ELR (cell line): ENCODE data around the gene DFFB.
A peak's percentile ranks its signal among the peaks of the same experiment; 100 is the strongest.

Experiments
- DNase-seq: peaks from one replicate; pipeline ENCODE4 v3.0.0-alpha.2; 2015; ENCODE audit warnings: low read depth

The DFFB gene

DNA sequence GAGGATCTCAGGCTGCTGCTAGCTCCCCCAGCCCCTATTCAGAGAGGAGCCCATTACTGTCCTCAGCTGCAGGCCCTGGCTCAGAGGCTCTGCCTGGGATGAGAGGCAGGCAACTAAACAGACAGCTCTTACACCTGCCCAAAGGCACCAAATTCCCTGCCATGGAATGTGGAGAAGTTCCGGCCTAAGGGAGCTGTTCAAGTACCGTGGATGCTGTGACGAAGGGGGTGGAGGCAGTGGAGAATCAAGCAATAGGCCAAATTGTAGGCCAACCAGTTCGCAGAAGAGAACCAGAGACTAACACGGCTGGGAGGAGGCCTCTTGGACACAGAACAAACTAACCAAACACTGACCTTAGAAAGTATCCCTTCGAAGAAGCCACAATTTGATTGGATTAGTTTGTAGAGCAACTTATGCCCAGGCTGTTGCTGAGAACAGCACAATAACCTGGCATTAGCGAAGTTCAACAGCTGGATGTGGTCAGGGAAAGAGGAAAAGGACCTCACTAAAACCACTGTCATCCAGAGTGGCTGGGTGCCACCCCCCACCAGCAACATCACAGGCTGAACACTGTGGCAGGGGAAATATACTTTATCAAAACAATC lies 39.2 kb downstream of the DFFB start:
- DNase-seq: no peak

DNA sequence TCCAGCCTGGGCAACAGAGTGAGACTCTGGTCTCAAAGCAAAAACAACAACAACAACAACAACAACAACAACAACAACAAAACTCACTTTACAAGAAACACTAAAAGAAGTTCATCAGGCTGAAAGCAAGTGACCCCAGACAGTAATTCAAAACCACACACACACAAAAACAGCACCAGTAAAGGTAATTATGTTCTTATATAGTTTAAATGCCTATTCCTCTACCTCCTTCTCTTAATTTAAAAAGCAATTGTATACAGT lies 41.1 kb downstream of the DFFB start:
- DNase-seq: no peak

DNA sequence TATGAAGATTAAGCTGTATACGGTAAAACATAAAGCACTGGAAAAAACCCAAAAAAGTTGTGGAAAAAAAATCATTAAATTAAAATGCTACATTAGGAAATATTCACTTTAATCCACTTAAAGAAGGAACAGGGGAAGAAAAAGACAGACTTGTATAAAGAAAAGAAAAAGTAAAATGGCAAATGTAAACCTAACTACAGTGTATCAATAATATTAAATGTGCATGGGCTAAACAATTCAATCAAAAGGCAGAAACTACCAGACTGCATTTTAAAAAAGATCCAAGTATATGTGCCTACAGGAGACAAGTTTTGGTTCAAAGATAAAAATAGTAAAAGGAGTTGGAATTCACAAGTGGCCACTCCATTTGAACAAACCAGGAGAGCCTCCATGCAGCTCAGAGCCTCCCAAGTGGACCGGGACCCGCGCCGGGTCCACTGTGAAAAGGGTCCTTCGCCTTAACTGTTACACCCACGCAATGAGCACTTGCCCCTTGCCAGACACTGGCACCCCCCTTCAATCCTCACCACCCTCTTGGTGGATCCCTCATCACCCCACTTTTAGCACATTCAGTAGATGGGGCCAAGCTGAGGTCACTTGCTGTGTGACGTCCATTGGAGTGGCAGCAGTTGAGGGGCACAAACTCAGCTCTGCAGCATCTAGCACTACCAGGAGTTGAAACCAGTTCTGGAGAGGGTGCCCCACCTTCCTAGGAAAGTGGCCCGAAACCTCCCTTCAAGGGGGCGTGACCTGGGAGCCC lies 41.9 kb downstream of the DFFB start:
- peak; percentile 50 for DNase-seq

DNA sequence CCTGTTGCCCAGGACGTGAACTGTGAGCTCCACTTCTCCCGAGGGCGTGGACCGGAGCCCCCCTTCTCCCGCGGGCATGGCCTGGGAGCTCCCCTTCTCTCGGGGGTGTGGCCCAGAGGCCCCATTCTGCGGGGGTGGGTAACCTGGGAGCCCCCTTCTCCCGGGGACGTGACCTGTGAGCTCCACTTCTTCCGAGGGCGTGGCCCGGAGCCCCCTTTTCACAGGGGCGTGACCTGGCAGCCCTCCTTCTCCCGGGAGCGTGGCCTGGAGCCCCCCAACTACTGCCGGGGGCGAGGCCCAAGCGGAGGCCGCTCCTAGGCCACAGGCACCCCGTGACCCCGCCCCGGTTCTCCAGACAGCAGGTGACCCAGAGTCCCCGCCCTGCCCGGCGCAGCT lies 42.5 kb downstream of the DFFB start:
- no peak for DNase-seq

DNA sequence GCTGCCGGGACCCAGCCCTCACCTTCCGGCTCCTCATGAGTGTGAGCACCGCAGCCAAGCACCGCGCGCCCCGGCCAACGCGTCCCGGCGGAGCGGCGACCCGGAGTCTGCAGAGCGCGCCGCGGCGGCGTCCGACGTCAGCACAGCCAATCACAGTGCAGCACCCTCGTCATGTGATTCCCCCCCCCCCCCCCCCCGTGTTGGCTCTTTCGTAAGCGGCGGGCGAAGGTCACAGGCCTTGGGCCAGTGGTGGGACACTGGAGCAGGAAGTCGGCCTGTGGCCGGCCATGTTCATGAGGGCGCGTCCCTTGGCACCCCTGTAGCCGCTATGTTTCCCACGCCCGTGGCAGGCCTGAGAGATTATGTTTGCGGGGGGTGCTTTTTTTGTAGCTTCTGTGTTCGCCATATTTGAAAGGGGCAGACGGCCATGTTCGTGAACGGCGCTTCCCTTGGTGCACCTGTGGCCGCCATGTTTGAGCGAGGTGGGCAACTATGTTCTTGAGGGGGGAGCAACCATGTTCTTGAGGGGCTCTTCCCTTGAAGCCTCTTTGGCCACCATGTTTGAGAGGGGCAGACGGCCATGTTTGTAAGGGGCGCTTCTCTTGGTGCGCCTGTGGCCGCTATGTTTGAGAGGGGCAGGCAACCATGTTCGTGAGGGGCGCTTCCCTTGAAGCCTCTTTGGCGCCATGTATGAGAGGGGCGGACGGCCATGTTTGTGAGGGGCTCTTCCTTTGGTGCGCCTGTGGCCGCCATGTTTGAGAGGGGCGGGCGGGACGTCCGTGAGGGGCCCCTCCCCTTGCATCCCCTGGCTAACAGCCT lies 43.1 kb downstream of the DFFB start, which contains the start of gene C1orf174:
Gene C1orf174 (minus strand): TSS at position 123 of the 819 bp plus-strand sequence. CDS start 86 bp downstream, at position 37.
- DNase-seq: peak; percentile 94

DNA sequence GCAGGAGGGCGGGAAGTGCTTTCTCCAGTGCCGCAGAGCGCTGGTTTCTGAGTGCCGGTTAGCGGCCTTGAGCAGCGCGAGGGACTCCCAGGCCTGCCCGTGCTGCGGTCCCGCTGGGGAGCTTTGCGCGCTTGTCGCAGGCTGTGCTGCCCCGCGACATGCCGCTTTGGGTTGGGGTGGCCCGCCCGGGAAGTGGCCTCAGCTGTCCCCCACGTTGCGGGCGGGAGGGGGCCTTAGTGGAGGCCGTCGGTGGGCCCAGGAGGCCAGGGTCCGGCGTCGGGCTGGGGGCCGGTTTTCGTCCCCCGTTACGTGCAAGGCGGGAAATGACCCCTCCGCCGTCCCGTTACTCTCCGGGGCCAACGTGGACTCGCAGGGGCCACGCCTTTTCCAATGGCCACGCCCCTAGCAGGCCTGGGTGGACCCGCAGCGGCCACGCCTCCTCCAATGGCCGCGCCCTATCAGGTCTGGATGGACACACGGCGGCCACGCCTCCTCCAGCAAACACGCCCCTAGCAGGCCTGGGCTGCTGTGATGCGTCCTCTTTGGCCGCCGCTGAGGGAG lies 43.8 kb downstream of the DFFB start:
- DNase-seq: peak; percentile 94

DNA sequence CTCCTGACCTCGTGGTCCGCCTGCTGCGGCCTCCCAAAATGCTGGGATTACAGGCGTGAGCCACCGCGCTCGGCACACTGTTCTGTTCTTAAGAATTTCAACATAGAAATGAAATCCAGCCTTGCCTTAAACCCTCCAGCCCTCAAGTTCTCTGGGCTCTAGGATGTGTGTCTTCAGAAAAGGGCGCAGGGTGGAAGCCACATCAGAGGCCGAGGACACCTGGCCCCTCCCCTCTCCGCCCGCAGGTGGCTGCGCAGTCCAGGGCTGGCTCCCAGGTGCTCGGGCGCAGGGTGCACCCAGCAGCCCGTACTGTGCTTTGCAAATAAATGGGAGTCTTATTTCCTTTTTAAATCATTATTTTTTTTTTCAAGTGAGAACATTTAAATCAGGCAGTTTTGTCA lies 44.8 kb downstream of the DFFB start:
- no peak for DNase-seq

DNA sequence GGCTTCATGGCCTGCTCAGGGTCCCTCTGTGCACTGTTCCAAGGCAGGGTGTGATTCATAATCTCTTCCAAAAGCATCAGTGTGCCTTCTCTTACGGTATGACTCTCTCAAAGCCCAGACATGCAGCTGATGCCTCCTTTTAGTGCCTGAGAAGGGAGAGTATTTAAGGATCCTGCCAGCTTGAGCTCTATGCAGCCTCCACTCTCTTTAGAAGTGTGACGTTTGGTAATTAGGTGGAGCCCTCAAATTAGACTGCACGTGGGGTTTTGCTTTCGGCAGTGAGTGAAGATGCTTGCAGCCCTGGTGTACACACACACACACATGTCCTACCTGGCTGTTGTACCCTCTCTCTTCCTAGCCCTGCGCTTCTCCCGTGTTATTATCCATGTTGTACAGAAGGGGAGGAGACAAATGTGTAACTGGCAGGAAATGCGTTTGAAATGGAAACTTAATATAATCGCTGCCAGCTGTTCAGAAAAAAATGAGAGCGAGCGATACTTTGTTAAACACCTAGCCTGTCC lies 45.4 kb downstream of the DFFB start:
- no peak for DNase-seq

DNA sequence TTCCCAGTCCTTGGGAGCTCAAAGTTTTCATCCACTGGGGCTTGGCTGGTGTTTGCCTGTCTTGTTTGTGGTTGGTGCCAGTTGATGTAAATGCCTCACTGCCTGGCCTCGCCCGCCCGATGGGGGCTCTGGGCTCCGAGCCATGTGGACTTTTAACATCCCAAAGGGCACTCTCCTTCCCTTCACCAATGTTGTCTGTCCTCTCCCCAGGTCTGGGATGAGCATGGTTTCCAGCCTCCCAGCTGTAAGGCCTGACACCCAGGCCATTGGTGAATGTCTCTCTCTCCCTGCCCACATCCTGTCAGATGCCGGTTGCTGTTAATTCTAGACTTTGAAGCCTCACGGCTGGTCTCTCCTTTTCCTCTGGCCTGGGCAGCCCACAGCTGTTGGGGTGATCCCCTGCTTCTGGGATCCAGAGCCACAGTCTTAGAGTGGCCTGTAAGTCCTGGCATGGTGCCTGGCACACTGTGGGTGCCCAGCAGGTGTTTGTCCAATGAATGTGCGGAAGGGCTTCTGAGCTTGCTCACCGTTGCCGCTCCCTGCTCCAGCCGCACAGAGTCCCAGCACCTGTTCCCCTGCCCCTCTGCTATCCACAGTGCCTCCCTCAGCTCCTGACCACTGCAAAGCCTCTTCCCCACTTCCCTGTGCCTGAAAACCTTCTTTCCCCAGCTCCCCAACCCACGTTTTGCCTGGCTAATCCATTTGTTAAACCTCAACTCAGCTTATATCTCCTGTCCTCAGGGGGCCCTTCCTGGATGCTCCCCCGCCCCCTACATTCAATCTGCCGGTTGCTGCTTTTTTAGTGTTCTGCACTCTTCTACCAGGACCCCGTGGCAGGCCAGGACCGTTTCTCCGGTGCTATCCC lies 46.1 kb downstream of the DFFB start:
- no peak for DNase-seq

DNA sequence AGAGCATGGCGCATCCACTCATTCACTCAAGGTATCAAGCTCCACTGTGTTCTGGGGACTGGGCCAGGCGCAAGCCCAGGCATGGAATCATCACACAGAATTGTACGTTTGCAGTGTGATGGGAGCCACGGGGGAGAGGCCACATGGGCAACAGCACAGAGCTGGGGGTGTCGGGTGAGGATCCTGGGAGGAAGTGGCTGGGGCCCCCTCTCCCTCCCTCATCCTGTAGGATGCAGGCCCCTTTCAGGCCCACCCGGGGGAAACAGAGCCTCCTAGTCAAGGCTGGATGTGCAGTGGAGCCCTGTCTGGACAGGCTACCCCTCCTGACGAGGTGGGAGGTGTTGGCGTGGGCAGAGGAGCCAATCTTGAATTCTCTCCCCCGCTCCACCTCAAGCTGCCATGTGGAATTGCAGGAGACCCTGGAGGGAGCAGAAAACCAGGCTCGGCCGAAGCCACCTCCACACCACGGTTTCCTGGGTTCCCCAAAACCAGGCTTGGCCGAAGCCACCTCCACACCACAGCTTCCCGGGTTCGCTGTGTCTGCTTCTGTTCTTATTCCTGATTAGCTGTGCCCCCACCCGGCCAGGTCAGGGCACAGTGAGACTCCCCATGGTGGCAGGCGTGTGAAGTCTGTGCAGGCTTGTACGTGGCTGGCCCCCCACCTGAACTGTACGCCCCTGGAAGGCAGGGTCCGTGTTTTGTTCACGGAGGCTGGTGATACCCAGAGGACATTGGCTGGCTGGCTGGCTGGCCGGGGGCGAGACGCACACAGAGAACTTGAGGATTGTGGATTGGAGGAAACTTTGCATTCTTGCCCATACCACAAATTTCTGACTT lies 46.9 kb downstream of the DFFB start:
- DNase-seq: no peak

DNA sequence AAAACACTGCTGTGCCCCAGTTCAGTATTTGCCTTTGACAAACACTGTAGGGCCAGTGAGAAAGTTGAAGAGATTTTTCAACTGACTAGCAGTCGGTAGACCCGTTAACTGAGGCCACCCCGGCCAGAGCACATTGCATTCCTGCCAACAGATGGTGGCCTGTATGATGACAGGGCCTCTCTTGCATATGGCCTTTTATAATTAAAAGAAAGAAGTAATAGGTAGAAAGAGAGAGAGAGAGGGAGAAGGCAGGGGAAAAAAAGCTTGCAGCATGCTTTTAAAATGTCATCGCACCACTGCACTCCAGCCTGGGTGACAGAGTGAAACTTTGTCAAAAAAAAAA lies 47.5 kb downstream of the DFFB start:
- no peak for DNase-seq

DNA sequence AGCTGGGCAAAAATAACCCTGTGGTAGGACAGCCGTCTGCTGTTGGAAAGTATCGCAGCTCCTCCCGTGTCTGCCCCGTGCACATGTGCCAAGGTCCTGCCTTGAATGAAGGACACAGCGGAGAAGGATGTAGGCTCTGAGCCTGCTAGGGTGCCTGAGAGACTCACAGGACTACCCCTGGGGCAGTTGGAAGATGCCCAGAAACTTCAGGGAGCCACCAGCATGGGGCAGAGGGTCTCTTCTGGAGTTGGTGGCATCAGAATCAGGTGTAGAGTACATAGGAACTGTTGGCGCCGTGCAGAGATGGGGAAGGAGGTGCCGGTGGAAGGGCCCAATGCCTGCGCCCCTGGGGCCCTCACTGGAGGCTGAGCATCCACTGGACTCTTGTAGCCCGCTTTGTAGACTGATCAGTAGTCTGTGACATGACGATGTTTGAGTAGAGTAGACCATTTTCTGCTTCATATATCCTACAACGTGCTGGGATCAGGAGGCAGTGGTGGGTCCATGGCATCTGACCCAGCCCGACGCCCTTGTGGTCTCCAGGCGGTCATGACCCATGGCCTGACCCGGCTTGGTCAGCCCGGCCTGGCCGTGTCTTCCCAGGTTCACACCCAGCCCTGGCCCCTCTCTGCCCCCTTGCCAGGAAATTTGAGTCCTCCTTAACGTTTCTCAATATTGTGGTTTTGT lies 48.1 kb downstream of the DFFB start:
- DNase-seq: no peak

DNA sequence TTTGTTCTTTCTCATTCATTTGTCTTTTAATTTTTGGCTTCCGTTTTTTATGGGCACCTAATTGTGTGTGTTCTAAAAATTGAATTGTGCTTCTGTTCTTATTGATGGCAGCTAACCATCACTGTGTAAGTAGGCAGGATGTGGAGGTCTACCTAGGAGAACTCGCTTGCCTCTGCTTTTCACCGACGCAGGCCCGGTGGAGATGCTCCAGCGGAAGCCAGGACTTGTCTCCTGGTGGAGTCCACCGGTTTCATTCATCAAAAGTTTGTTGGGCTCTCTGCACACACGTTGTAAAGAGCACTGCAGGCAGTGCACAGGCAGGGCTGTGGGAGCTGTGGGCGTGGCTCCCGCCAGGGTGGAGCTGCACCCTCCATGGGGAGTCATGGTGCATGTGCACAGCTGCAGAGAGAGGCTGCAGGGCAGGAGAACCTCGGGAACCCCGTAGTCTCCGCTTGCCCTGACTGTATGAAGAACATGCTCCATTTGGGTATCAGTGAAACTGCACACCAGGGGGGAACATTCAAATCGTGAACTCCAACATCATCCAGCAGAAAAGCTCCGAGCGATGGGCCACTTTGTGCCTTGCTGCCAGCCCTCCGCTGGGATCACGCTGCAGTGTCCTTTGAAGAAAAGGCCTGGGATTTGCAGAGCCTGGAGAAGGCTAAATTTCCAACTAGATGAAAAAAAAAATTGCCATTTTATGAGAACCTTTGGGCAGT lies 48.8 kb downstream of the DFFB start:
- no peak for DNase-seq

DNA sequence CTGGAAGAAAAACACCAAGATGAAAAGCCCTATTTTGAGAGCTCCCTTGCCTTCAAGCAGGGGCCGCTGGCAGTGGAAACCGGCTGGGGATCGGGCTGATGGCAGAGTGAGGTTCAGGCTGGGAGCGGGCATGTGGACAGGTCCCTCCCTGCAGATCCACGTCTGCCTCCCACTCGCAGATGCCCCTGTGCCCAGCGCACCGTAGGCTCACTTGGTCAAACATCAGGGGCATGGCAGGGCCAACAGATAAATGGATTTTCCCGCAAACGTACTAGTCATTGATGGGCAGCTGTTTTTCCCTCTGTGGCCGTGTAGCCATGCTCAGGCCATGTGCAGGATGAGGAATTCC lies 49.4 kb downstream of the DFFB start:
- DNase-seq: no peak

DNA sequence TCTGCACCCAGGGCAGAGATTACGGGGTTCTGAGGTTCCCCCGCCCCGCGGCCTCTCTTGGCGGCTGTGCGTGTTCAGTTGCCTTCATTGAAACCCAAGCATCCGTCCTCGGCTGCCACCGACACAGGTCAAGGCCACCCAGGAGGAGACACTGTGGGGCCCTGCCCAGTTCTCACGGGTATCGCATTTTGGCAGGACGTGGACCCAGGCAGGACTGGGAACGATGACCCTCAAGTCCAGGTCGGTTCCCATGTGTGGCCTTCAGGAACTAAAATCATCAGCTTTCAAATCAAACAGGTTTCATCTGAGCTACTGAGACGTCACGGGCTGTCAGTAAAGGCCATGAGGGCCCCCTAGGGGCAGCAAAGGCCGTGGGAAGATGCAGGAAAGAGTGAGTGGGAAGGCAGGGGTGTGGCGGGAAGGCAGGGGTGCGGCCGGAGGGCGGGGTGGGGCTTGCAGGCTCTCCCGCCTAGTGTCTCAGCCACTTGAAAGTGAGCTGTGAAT lies 49.8 kb downstream of the DFFB start:
- DNase-seq: no peak

DNA sequence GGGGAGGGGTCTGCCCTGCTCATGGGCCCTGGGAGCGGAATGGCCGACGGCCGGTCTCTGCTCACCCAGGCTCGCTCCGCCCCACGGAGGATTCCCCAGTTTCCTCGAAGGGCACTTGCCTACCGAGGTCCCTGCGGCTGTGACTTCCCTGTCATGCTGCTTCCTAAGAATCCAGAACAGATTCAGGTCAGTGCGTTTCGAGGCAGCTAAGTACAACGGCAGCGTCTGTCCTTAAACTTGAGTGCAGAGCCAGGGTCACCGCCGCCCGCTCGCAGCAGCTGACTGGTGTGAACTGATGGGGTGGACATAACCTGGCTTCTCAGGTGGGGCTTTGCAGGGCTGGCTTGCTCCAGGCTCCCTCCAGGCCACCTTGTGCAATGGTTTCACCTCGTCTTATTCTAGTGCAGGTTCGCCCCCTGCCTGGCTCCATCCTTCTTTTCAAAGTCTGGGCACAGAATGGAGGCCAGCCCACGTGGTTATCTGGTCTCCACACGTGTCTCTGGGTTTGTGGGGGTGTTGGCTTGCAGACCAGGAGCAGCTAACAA lies 50.4 kb downstream of the DFFB start:
- no peak for DNase-seq

DNA sequence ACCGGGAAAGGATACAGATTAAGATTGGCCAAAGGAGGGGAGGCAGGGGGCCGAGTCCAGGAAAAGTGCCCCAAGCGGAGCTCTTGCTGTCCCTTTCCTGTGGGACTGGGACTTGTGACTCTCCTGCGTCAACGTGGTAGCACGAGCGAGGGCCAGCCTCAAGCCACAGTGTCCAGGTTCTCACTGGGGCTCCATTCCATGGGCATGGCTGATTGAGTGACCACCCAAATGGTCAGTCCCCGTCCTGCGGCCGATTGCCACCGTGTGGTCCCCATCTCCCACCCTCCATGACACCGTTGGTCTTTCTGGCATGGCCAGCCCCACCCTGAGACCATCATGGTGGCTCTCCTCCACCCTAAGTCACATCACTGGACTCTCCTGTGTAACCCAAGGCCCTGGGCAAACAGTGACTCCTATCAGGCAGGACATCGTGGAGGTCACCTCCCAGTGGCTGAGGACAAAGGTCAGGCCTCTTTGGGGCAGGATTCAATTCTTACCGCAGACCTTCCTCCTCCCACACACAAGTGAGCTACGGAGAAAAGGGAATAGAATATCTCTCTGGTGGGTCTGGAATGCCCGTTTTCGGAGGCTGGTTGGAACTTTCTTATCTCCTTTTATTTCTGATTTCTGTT lies 51.7 kb downstream of the DFFB start:
- no peak for DNase-seq

DNA sequence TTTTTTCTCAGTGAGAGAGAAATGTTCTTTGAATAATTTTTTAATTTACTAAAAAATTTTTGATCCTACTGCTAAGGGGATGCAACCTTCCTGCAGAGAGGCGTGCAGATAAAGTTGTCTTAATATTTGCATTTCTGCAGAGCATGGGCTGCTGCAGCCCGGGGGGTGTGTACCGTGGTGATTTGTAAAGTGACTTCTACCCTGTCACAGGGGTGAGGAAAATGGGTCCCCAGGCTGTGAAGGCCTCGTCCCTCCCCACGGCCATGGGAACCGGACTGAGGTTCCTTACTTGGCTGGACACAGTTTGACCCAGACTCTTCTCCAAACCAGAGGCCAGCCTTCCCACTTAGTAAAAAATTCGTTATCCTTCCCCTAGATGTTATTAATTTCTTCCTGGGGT lies 52.3 kb downstream of the DFFB start:
- DNase-seq: no peak
